A549 (cell line): ENCODE measurements around the gene IGSF3. TPM values are rescaled to one million over a fixed set of nuclear protein-coding genes. Genes with fewer than 3 reads are reported as not detected.
"Not testable (repeated sequence)": the region's sequence is repeated elsewhere in the genome, so short reads cannot be mapped to it uniquely, and the experiment has no call there.

Experiments
- ATAC-seq, 2 experiments: fragments of 200-7000 bp in 1 of 2; fragments of >200 bp in 1 of 2; cut with Nextera tagmentation in 1 of 2; cut with Tn5 transposase in 1 of 2; 3 replicates each; pipeline versions ENCODE4 v1.8.0 to v1.9.1; 2018 to 2020; ENCODE audit warnings: mild to moderate bottlenecking in 1 of 2, moderate library complexity in 1 of 2
- CTCF ChIA-PET: fragments of 300-600 bp; sonication (Branson Sonifier 250); formaldehyde crosslinking; extraction: SDS; loops from one replicate; lab custom pipeline; 2021; ENCODE audit warnings: antibody characterized with exemption, inconsistent platforms; lab: Yijun Ruan, JAX
- POLR2A ChIA-PET: fragments of 350-600 bp; formaldehyde crosslinking; extraction: SDS; loops from one replicate; lab custom pipeline; 2021; ENCODE audit warnings: antibody characterized with exemption, inconsistent platforms; lab: Yijun Ruan, JAX
- DNase-seq, 2 experiments: peaks; one replicate each; pipeline versions ENCODE4 v3.0.0 to v3.0.0-alpha.2; 2011 to 2016; ENCODE audit warnings: low read depth in 1 of 2, low spot score in 1 of 2
- FAIRE-seq: peaks from 2 replicates; lab custom pipeline; 2011; peaks lifted over from hg19 to GRCh38; lab: Jason Lieb, UNC
- H3K27ac ChIP-seq, 2 experiments: fragments of >200 bp; sonication (Bioruptor Twin); formaldehyde crosslinking; 3 replicates each; pipeline ENCODE4 v1.5.1; 2016 to 2017
- H3K4me1 ChIP-seq: fragments of >200 bp; sonication (Bioruptor Twin); formaldehyde crosslinking; 3 replicates; pipeline ENCODE4 v1.6.1; 2016
- H3K4me2 ChIP-seq: fragments of >200 bp; sonication (Bioruptor Twin); formaldehyde crosslinking; 3 replicates; pipeline ENCODE4 v1.6.1; 2016
- H3K4me3 ChIP-seq: fragments of >200 bp; sonication (Bioruptor Twin); formaldehyde crosslinking; 3 replicates; pipeline ENCODE4 v1.5.1; 2016
- H3K9me3 ChIP-seq: fragments of >200 bp; sonication (Bioruptor Twin); formaldehyde crosslinking; 3 replicates; pipeline ENCODE4 v1.6.1; 2016
- CHD2 ChIP-seq: fragments of 150-350 bp; IDR thresholded peaks from 2 replicates; pipeline ENCODE4 v1.6.1; 2014; ENCODE audit warnings: low read length; ENCODE audit not compliant: partially characterized antibody
- CTCF ChIP-seq: fragments of >200 bp; sonication (Bioruptor Twin); formaldehyde crosslinking; IDR thresholded peaks from 3 replicates; pipeline ENCODE4 v1.5.1; 2016
- EHF ChIP-seq: fragments of 250-450 bp; sonication (Bioruptor Pico); IDR thresholded peaks from 2 replicates; pipeline ENCODE4 v1.5.0; 2020; ENCODE audit warnings: mild to moderate bottlenecking
- EP300 ChIP-seq, 2 experiments: fragments of >200 bp; sonication (Bioruptor Twin); formaldehyde crosslinking; IDR thresholded peaks; 2 replicates in 1 of 2; 3 replicates in 1 of 2; pipeline ENCODE4 v1.6.1; 2016 to 2017
- FOSB ChIP-seq: fragments of 250-450 bp; sonication (Bioruptor Pico); IDR thresholded peaks from 2 replicates; pipeline ENCODE4 v1.5.0; 2020; ENCODE audit warnings: mild to moderate bottlenecking, moderate library complexity
- FOSL2 ChIP-seq, 2 experiments: fragments of 450-650 bp in 1 of 2; fragments of >200 bp in 1 of 2; sonication (Bioruptor Twin) in 1 of 2; formaldehyde crosslinking; IDR thresholded peaks; 2 replicates each; pipeline versions ENCODE4 v1.5.0 to v1.6.1; 2016 to 2020; ENCODE audit warnings: mild to moderate bottlenecking in 1 of 2, moderate library complexity in 1 of 2
- GATA3 ChIP-seq: IDR thresholded peaks from 2 replicates; pipeline ENCODE4 v1.6.1; 2012; ENCODE audit warnings: borderline replicate concordance
- HEYL ChIP-seq: fragments of 250-450 bp; sonication (Bioruptor Pico); IDR thresholded peaks from 2 replicates; pipeline ENCODE4 v1.8.0; 2021; ENCODE audit warnings: mild to moderate bottlenecking, moderate library complexity
- HMGXB4 ChIP-seq: fragments of 250-450 bp; sonication (Bioruptor Pico); IDR thresholded peaks from 2 replicates; pipeline ENCODE4 v1.5.0; 2021; ENCODE audit warnings: mild to moderate bottlenecking, moderate library complexity, borderline replicate concordance
- HOXB13 ChIP-seq: fragments of 250-450 bp; sonication (Bioruptor Pico); IDR thresholded peaks from 2 replicates; pipeline ENCODE4 v1.5.0; 2020; ENCODE audit warnings: low read depth, mild to moderate bottlenecking, moderate library complexity
- NFE2L2 ChIP-seq: fragments of 150-350 bp; conservative IDR thresholded peaks from 2 replicates; pipeline ENCODE4 v1.6.1; 2014; ENCODE audit warnings: low read length
- NPAS2 ChIP-seq: fragments of 250-450 bp; sonication (Bioruptor Pico); IDR thresholded peaks from 2 replicates; pipeline ENCODE4 v1.8.0; 2022; ENCODE audit warnings: mild to moderate bottlenecking, moderate library complexity, borderline replicate concordance
- NR3C1 ChIP-seq: fragments of >200 bp; sonication (Bioruptor Twin); formaldehyde crosslinking; IDR thresholded peaks from 3 replicates; pipeline ENCODE4 v1.6.1; 2017
- PBX3 ChIP-seq: IDR thresholded peaks from 2 replicates; pipeline ENCODE4 v1.6.1; 2012
- PHF8 ChIP-seq: fragments of 200-600 bp; sonication (generic); IDR thresholded peaks from 2 replicates; pipeline ENCODE4 v1.6.1; 2016; ENCODE audit warnings: low read depth, mild to moderate bottlenecking, antibody characterized with exemption, moderate library complexity, borderline replicate concordance
- RAD21 ChIP-seq, 2 experiments: fragments of >200 bp in 1 of 2; sonication (Bioruptor Twin) in 1 of 2; formaldehyde crosslinking in 1 of 2; IDR thresholded peaks in 1 of 2; conservative IDR thresholded peaks in 1 of 2; 2 replicates in 1 of 2; 3 replicates in 1 of 2; pipeline ENCODE4 v1.6.1; 2012 to 2018; ENCODE audit warnings: inconsistent platforms in 1 of 2
- RARB ChIP-seq: fragments of 250-450 bp; sonication (Bioruptor Pico); IDR thresholded peaks from 2 replicates; pipeline ENCODE4 v1.8.0; 2021; ENCODE audit warnings: mild to moderate bottlenecking, moderate library complexity
- RFX5 ChIP-seq: fragments of 450-650 bp; IDR thresholded peaks from 2 replicates; pipeline ENCODE4 v1.7.1; 2014; ENCODE audit warnings: antibody characterized with exemption, mild to moderate bottlenecking, moderate library complexity
- SREBF2 ChIP-seq: fragments of 450-650 bp; IDR thresholded peaks from 2 replicates; pipeline ENCODE4 v1.6.1; 2014; ENCODE audit warnings: mild to moderate bottlenecking, moderate library complexity
- USF2 ChIP-seq: fragments of 450-650 bp; IDR thresholded peaks from 2 replicates; pipeline ENCODE4 v1.6.1; 2014; ENCODE audit warnings: antibody characterized with exemption
- ZC3H11A ChIP-seq: fragments of 450-650 bp; IDR thresholded peaks from 2 replicates; pipeline ENCODE4 v1.6.1; 2014; ENCODE audit warnings: antibody characterized with exemption, mild to moderate bottlenecking
- ZNF302 ChIP-seq: fragments of 250-450 bp; sonication (Bioruptor Pico); IDR thresholded peaks from 2 replicates; pipeline ENCODE4 v1.9.0; 2021; ENCODE audit warnings: inconsistent platforms, mild to moderate bottlenecking, moderate library complexity
- WGBS: methylation state at CpG from one replicate; pipeline ENCODE4 v1.1.6; 2017; ENCODE audit errors: missing lambda C conversion rate; 5-methylcytosine and 5-hydroxymethylcytosine counted together
- polyA plus RNA-seq, 4 experiments: library from polyadenylated mRNA; depleted of rRNA in 3 of 4; stranded (reverse); fragments of >200 nt; fragmentation: RNase III in 1 of 4; extraction: RNeasy Plus Mini Kit Qiagen cat#74134 plus additional on column Dnase treatment in 1 of 4; gene quantifications; 2 replicates in 3 of 4; 3 replicates in 1 of 4; pipeline ENCODE4 v1.2.3, GENCODE V29; 2011 to 2017

The IGSF3 gene
- polyA plus RNA-seq, 2 of the 4 experiments (the other 2 are of a cell fraction), result 18.5 to 21.9 TPM

GRCh38 chr1:116664366-116664977, 3.1 kb downstream of the IGSF3 start:
- ATAC-seq, result no peak
- Histone ChIP-seq H3K4me1 (peaks cover 7% of the 10 kb centered on the region; the same call in 1 of the 3 replicates), H3K4me2 (no peak overlapping the region), H3K9me3 (no peaks in the 10 kb centered on the region), H3K4me3 (no peak overlapping the region), H3K27ac (no peak overlapping the region)
- no peak for FAIRE-seq
- no peak for DNase-seq
- TF ChIP-seq ZC3H11A, result no peak
- TF ChIP-seq RARB, result no peak
- TF ChIP-seq HMGXB4, result no peak
- no peak for TF ChIP-seq HOXB13 (CRISPR knock-in tag)
- no peak for TF ChIP-seq HEYL (CRISPR knock-in tag)
- no peak for TF ChIP-seq CHD2
- TF ChIP-seq USF2, result no peak
- CTCF ChIA-PET, result no interaction called here
- POLR2A ChIA-PET, result no interaction called here
- 90% methylated on average over 5 of the region's 5 CpGs for WGBS

- Histone ChIP-seq H3K27ac (no peak overlapping the region), H3K4me3 (no peak overlapping the region), H3K9me3 (no peaks in the 10 kb centered on the region), H3K4me2 (no peak overlapping the region), H3K4me1 (peaks cover 7% of the 10 kb centered on the region; the same call in 1 of the 3 replicates)
- ChIA-PET CTCF (no interaction called here), POLR2A (no interaction called here)
- TF ChIP-seq USF2, result no peak
- no peak for TF ChIP-seq PBX3
- TF ChIP-seq RFX5, result no peak
- no peak for TF ChIP-seq SREBF2
- TF ChIP-seq FOSB (CRISPR knock-in tag), result no peak
- no peak for TF ChIP-seq EP300 (IDR thresholded peaks at IDR 0.05)
- ATAC-seq (no peak), FAIRE-seq (no peak), DNase-seq (no peak)
- 96% methylated on average over 2 of the region's 2 CpGs for WGBS
Measured at GRCh38 chr1:116663821-116664220, 3.7 kb downstream of the IGSF3 start.

- Histone ChIP-seq H3K27ac (no peak overlapping the region), H3K9me3 (no peaks in the 10 kb centered on the region)
- ChIA-PET CTCF (interaction anchor here (1.0 kb wide), 1 partner anchor 10 kb away, joined by 4 read pairs; no protein-coding TSS in a partner anchor), POLR2A (no interaction called here)
- FAIRE-seq (no peak), ATAC-seq (no peak)
- WGBS, result 100% methylated on average over 1 of the region's 1 CpG
- TF ChIP-seq HEYL (CRISPR knock-in tag) (no peak), PHF8 (no peak), FOSL2 (IDR thresholded peaks at IDR 0.05) (no peak), FOSL2 (CRISPR knock-in tag; IDR thresholded peaks at IDR 0.05) (no peak), CHD2 (no peak), NPAS2 (CRISPR knock-in tag) (no peak), CTCF (no peak), EHF (no peak), NFE2L2 (no peak), PBX3 (no peak), GATA3 (no peak), NR3C1 (no peak), RAD21 (conservative IDR thresholded peaks at IDR 0.05 in 1 of 2, IDR thresholded peaks at IDR 0.05 in 1 of 2) (no peak), ZNF302 (CRISPR knock-in tag) (no peak), ZC3H11A (no peak)
- TF ChIP-seq, all 56 proteins: peak for 0
- DNase-seq, result no peak
- H3K4me2 ChIP-seq, result no peak overlapping the region
- no peak overlapping the region for H3K4me3 ChIP-seq
- H3K4me1 ChIP-seq, result peaks cover 5% of the 10 kb centered on the region; the same call in 1 of the 3 replicates
Measured at GRCh38 chr1:116661633-116662032, 5.9 kb downstream of the IGSF3 start.

GRCh38 chr1:116658645-116659044, 8.9 kb downstream of the IGSF3 start:
- CTCF ChIA-PET, result interaction anchor here (1.5 kb wide), 1 partner anchor 10 kb away, joined by 4 read pairs; no protein-coding TSS in a partner anchor
- H3K27ac ChIP-seq, H3K4me2 ChIP-seq, DNase-seq, H3K4me3 ChIP-seq, H3K4me1 ChIP-seq, H3K9me3 ChIP-seq, FAIRE-seq, POLR2A ChIA-PET, ATAC-seq: not testable (repeated sequence)
- WGBS, result 87% methylated on average over 5 of the region's 5 CpGs
